ENCODE results near the gene TP53.

GRCh38 chr17:7676533-7676932 lies 10.8 kb downstream of the TP53 start:
- TF ChIP-seq, protein P1, sequence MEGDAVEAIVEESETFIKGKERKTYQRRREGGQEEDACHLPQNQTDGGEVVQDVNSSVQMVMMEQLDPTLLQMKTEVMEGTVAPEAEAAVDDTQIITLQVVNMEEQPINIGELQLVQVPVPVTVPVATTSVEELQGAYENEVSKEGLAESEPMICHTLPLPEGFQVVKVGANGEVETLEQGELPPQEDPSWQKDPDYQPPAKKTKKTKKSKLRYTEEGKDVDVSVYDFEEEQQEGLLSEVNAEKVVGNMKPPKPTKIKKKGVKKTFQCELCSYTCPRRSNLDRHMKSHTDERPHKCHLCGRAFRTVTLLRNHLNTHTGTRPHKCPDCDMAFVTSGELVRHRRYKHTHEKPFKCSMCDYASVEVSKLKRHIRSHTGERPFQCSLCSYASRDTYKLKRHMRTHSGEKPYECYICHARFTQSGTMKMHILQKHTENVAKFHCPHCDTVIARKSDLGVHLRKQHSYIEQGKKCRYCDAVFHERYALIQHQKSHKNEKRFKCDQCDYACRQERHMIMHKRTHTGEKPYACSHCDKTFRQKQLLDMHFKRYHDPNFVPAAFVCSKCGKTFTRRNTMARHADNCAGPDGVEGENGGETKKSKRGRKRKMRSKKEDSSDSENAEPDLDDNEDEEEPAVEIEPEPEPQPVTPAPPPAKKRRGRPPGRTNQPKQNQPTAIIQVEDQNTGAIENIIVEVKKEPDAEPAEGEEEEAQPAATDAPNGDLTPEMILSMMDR (IDR thresholded peaks at IDR 0.05) = no peak
- TF ChIP-seq POLR2A (IDR thresholded peaks at IDR 0.05; ENCODE audit: low read length) (no peak), REST (IDR thresholded peaks at IDR 0.05) (no peak), EP300 (IDR thresholded peaks at IDR 0.05) (no peak), RAD21 (conservative IDR thresholded peaks at IDR 0.05 in 1 of 2, IDR thresholded peaks at IDR 0.05 in 1 of 2) (no peak), USF2 (IDR thresholded peaks at IDR 0.05) (no peak), MYC (IDR thresholded peaks at IDR 0.05; ENCODE audit: borderline replicate concordance, low read length) (no peak), CHD2 (IDR thresholded peaks at IDR 0.05; ENCODE audit: low read length, partially characterized antibody) (no peak), FOSL2 (IDR thresholded peaks at IDR 0.05) (no peak), FOSL2 (CRISPR knock-in tag; IDR thresholded peaks at IDR 0.05) (no peak)
- TF ChIP-seq, protein P2, sequence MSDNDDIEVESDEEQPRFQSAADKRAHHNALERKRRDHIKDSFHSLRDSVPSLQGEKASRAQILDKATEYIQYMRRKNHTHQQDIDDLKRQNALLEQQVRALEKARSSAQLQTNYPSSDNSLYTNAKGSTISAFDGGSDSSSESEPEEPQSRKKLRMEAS (IDR thresholded peaks at IDR 0.05) = no peak

All from A549 (cell line).